Urothelium cell line (cell line): ENCODE measurements around the gene SFXN5.
A peak's percentile ranks its signal among the peaks of the same experiment; 100 is the strongest.

Source experiments
- DNase-seq: peaks from one replicate; pipeline ENCODE4 v3.0.0; 2011; ENCODE audit warnings: low spot score, mixed read lengths
- FAIRE-seq: peaks from 2 replicates; lab custom pipeline; 2011; peaks lifted over from hg19 to GRCh38; lab: Jason Lieb, UNC

Gene SFXN5

DNA sequence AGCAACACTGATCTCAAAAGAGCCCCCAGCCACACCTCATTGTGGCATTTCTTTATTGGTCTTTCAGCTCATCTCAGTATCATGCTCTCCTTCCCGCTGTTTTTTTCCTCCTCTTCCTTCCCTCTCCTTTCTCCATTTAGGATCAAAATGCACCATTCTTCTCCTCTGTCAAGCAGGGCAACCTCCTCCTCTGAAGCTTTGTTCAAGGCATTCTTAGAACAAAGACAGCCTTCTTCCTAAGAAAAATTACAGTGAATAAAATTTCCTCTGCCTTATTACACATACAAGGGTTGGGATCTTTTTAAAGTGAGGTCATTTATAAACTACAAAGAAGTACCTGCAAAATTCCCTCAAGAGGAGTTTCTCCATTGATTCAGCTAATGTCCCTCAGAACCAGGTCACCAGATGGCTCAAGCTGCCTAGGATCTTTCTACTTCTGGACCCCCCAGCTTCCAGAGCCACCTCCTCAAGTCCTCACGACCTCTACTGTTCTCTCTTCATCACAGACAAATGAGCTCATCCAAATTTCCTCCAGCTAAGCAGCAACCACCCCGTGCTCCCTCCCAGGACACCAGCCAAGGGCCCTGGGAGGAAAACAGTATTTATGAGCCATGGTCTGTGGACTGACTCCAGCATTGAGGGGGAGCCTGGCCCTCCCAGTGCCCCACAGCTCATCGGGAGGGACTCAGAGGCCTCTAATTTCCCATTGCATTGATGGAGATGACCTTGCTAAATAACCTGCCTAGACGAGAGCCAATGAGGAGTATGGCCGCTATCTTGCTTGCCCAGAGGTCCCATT lies 18.0 kb downstream of the SFXN5 start:
- no peak for DNase-seq

DNA sequence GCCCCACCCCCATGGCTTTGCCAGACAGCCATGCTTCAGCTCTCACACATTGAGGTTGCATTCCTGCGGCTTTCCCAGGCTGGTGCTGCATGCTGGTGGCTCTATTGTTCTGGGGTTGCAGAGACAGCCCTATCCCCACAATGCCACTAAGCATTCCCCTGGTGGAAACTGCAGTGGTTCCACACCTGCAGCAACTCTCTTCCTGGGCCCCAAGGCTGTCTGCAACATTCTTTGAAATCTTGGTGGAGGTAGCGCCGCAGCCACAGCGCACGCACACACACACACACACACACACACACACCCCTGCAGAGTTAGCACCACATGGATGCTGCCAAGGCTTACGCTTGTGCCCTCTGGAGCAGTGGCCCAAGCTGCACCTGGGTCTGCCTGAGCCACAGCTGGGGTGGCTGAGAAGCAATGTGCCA lies 21.4 kb downstream of the SFXN5 start:
- peak; percentile 79 for FAIRE-seq
- peak; percentile 72 for DNase-seq

More for the DNA sequence above, 18.0 kb downstream of the SFXN5 start:
- FAIRE-seq: no peak

DNA sequence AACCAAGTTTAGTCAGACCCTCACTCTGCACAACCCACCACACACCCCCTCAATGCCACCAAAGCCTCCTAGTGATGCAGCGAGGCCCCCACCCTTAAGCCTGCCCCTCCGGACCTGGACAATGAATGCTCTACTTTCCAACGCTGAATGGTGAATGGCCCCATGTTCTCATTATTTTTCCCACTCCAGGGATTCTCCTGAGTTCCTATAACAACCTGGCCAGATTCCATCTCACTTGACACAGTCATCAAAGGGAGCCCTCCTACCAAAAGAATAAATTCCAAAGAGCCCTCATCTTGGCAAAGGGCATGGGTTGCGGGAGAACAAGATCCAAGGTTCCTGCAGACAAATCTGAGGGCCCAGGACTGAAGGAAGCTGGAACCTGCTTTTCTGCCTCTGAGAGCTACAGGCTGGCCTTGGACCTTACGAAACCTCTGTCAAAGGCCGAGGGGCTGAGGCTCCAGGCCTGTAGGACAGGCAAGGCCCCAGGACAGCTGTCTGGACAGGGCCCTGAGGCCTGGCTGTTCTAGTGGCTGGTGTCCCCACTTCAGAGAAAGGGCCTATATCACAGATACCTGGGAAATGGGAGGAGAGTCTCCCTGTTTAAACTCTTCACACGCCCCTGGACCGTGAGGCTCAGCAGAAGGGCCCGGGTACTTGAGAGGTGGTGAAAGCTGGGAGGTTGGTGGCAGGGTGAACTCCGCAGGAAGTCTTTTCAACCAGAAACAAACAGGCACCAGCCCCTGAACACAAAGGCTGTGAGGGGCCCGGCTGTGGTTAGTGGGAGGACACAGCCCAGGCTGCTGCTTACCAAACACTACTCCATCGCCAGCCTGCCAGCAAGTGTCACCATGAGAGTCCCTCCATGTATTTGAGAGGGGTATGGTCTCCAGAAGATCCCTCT lies 27.3 kb downstream of the SFXN5 start:
- DNase-seq (no peak), FAIRE-seq (no peak)

DNA sequence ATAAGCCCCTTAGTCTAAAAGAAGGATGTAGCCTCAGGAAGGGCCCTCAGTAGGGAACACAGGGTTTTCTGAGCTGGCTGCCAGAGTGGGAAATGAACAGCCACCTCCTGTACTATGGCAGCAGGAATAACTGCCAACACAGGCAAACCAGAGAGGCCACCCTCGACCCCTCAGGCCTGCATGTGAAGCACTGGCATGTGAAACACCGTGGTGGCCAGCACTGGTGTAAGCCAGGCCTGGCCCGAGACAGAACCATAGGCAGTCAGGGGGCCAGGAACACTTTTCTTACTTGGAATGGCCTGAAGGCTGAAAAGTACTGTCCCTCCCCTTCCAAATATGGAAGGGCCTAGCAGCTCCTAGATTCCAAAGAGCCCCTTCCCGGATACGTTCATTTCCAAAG lies 28.2 kb downstream of the SFXN5 start:
- DNase-seq (no peak), FAIRE-seq (peak; percentile 61)

DNA sequence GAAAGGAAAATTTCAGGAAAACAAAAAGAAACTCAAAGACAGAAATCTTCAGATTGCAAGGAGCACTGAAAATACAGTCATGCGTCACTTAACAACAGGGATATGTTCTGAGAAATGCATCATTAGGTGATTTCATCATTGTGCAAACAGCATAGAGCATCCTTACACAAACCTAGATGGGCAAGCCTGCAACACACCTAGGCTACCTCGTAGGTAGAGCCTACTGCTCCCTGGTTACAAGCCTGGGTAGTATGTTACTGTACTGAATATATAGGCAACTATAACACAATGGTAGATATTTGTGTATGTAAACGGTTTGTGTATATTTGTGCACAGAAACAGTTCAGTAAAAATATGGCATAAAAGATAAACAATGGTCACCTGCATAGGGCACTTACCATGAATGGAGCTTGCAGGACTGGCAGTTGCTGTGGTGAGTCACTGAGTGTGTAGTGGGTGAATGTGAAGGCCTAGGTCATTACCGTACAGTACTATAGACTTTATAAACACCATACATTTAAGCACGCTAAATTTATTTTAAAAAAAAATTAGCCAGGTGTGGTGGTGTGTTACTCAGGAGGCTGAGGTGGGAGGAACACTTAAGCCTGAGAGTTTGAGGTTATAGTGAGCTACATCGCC lies 33.4 kb downstream of the SFXN5 start:
- no peak for DNase-seq
- no peak for FAIRE-seq

DNA sequence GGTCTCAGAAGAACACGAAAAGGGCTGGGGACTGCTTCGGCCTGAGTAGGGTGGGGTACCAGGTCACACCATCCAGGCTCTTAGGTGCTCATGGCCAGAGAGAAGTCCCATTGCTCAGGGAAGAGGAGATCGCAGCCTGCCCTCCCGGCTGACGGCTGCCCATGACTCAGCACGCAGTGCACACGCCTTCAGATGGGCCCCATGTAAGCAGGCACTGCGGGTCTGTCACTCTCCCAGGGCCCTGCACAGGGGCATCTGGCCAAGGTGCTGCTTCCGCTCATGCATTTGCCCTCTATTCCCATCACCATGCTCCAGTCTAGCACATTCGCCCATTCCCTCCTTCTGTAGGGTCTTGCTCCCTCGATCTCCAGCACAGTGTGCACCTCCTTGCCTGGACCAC lies 34.7 kb downstream of the SFXN5 start:
- no peak for FAIRE-seq
- no peak for DNase-seq

DNA sequence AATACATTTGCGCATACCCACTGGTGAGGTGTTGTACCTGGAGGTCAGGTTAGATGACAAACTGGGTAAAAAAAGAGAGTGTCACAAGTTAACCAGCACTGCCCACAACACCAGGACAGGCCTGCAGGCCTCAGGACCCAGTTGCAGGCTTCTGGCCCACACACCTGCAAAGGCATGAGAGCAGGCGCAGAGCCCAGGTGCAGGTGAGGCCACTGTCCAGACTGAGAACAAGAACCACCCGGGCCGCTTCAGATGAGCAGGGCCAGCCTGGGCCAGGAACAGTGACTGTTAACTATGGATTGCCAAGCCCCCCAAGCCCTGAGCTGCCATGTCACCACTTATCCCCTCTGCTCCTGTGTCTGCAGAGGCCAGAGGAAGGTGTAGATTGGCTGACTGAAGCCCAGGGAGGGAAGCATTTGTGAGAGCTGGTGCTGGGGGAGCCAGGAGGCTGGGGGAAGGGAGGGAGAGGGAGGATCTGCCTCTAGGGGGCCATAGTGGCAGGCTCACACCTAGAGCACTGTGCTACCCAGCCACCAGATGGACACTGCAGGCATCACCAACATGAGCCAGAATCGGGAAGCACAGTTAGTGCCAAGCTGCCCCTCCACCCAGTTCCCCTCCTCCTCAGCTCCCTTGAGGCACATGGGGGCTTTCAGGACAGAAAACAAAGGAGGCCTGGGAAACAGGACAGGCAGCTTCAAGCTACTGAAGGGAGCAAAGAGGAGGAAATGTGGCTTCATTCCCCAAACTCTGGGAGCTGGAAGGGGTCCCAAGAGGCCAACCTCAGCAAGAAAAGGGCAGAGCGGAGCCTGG lies 35.4 kb downstream of the SFXN5 start:
- DNase-seq (no peak), FAIRE-seq (no peak)

DNA sequence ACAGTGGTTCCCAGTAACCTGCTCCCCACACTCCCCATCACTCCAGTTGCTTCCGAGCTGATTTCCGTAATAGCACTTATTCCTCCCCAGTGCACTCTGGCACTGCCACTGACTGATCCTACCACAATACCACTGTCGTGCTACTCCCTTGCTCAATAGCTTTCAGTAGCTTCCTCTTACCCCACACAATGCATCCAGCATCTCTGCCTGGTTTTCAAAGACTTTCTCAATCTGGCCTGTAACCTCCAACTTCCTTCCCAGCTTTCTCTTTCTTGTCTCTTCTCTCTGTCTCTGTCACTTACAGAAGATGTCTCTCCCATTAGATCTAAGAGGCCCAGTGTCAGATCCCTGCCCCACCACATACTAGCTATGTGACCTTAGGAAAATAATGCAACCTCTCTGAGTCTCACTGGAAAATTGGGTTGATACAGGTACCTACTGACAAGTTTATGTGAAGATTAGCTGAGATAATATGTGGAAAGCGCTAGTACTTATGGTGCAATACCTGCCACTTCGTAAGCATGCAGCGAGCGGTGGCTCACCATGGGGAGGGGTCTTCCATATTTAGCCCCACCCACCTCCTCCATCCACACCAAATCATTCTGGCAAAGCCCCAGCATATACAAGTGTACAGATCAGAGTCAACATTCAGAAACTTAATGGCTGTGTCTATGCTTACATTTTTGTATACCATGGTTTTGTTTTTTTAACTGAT lies 36.7 kb downstream of the SFXN5 start:
- no peak for FAIRE-seq
- DNase-seq: no peak

DNA sequence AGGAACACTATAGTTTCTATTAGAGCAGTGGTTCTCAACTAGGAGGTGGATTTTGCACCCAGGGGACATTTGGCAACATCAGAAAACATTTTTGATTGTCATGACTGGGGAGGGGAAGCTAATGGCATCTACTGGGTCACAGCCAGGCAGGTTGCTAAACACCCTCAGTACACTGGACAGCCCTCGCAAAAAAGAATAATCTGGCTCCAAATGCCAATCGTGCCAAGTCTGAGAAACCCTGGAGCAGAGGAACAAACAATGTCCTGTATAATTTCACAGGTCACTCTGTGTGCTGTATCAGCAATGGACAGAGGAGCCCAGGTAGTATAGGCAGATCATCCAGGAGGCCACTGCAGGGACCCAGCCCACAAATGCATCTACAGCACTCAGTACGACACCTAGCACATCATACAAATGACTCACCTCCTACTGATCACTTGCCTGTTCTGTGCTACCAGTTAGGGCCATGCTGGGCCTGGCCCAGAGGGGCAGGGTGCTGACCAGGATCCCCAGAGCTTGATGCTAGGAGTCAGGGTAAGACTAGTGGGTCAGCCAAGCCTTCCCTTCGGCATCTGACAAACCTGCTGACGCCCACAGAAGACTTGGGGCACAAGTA lies 37.6 kb downstream of the SFXN5 start:
- no peak for FAIRE-seq
- DNase-seq: no peak

DNA sequence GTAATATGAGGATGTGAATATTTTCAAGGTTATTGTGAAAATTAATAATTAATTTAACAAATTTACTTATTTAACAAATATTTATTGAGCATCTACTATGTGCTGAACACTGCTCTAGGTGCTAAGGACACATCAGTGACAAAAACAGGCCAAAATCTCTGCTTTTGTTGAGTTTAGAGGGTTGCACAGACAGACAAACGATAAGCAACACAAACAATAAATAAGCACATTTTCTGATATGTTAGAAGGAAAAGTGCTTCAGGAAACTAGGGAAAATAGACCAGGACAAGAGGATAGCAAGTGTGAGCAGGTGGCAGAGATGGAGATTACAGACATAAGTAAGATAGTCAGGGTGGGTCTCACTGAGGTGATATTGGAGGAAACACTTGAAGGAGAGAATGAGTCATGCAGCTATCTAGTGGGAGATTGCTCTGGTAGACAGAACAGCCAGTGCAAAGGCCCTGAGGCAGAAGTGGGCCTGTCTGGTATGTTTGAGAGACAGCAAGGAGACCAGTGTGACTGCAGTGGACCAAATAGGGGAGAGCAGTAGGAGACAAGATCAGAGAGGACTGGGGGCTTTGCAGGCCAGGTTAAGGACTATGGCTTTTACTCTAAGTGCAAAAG lies 38.3 kb downstream of the SFXN5 start:
- DNase-seq (no peak), FAIRE-seq (no peak)

DNA sequence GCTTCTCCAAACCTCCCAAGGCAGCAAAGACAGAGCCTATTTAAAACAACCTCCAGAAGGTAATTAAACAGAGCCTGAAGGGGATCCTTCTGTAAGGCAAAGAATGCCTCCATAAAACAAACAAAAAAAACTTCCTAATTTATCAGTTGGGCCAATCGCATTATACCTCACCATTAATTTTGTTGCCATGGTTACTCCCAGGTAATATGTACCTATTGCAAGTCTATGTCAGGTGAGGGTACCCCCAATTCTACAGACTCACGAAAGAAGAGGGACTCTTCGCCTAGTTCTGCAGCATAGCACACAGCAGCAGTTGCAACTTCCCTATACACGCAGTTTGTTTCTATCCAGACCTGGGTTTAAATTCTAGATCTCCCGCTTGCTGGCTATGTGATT lies 38.8 kb downstream of the SFXN5 start:
- DNase-seq (no peak), FAIRE-seq (no peak)

DNA sequence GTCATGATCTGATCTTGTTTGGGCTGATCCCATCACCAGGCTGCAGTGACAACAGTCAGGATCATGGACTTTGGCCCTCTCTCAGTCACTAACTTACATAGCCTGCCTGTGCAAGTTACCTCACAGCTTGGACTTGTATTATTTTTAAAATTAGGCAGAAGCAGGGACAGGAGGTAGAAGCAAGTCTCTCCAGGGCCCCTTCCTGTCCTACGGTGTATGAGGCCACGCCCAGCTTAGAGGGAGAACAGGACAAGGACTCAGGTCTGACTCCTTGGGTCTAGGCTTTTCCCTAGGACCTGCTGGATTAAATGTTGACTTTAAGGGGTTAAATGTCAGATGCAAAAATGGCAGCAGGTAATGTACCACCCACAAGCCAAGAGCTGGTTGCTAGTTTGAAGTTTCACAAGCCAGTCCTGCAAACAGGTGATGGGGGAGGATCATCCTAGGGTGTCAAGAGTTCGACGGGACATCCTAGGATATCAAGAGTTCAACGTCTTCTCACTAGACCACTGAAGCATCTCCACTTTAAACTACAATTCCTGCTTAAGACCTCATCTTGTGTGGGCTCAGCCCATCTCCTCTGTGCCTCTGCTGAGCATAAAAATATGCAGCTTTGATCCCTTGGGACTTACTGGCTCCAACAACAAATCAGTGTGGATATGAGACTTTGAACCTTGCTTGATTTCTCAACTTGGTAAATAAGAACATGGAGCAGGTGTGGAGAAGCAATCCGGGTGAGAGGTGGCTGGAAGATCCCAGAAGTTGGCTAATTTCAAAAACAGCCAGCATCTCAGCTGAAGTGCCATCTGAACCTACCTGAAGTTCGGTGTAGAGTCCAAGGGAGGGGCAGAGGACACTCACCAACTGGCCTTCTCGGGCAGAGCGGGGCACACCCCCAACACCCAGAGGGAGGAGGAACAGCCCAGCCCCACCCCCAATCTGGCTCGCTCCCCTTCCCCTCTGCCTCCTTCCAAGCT lies 39.5 kb downstream of the SFXN5 start:
- FAIRE-seq (no peak), DNase-seq (no peak)

DNA sequence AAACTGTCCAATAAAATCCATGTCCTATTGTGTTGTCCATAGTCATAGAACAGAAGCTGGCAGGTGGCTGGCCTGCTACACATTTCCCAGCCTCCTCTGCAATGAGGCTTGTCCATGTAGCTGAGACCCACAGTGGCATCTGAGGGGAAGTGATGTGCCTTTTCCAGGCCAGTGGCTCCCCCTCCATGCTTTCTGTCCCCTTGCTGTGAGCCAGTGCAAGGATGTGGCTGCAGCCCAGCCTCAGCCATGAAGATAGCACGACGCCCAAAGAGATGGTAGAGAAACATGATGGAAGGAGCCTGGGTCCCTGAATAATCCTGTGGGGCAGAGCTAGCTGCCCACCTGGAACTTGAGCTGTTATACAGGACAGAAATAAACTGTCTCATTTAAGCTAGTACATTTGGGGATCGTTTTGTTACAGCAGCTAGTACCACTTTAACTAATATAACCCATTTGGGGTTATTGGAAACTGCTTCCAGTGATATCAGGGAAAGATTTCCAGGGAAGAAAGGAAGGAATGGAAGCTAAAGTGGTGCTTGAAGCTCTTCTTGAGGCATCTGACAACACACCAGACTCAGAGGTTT lies 40.3 kb downstream of the SFXN5 start:
- DNase-seq (no peak), FAIRE-seq (no peak)

DNA sequence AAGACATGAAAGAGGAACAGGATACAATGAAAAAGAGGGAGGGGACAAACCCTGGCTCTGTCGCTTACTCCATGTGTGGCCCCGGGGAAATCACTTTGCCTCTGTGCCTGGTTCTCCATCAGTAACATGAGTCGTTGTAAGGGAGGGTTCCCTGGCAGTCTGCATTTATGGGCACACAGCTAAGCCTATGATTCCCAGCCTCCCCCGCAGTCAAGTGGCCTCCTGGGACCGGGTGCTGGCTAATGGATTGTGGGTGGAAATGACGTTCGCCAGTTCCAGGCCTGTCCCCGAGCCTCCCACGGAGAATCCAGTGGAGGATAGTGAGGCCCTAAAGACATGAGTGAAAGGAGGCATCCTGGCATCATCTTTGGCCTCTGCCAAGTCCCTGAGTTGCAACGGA lies 42.7 kb downstream of the SFXN5 start:
- FAIRE-seq (no peak), DNase-seq (no peak)

DNA sequence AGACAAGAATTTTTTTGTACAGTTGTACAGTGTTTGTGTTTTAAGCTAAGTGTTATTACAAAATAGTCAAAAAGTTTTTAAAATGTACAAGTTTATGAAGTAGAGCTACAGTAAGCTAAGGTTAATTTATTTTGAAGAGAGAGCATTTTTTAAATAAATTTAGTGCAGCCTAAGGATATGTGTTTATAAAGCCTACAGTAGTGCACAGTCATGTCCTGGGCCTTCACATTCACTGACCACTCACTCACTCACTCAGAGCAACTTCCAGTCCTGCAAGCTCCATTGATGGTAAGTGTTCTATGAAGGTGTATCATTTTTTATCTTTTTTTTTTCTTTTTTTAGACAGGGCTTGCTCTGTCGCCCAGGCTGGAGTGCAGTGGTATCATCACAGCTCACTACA lies 44.2 kb downstream of the SFXN5 start:
- FAIRE-seq (no peak), DNase-seq (no peak)

DNA sequence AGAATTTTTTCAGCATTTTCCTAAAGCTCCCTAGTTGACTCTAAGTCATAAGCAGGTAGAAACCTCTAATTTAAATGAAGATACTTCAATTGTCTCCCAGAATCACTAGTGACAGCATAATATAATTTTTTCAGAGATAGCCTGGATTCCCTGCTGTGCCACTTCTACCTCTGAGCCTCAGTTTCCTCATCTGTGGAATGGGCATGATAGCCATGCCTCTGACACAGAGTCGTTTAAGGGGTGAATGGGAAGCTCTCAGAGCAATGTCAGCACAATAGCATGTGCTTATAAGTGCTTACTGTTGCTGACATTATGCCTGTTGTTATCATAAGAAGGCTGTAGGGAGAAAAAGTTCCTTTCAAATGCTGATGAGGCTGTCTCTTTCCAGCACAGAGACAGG lies 48.0 kb downstream of the SFXN5 start:
- FAIRE-seq: no peak
- no peak for DNase-seq

DNA sequence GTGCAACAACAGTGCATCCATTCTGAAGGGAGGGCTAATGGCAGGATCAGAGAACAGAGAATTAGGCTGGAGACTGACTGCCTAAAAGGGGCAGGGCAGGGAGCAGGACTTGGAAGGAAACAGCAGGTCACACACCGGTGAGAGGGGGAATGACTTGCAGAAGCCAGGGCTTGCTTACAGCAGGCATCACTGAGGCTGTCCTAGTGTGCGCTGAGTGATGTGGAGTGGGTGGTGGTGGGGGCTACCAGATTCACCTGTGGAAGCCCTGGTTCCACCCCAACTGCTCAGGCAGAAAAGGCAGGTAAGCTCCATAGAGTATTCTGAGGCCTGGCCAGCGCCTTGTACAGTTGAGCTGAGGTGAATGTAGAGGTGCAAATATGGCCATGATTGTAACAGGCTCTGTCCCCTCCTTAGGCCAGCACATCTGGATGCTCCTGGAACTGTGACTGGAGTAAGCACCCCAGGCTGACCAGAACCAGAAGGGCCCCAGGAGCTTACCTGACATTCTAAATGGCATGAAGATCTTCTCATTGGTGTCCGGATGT lies 49.4 kb downstream of the SFXN5 start:
- no peak for DNase-seq
- no peak for FAIRE-seq
